ENCODE measurements around the gene THEM5.

DNA sequence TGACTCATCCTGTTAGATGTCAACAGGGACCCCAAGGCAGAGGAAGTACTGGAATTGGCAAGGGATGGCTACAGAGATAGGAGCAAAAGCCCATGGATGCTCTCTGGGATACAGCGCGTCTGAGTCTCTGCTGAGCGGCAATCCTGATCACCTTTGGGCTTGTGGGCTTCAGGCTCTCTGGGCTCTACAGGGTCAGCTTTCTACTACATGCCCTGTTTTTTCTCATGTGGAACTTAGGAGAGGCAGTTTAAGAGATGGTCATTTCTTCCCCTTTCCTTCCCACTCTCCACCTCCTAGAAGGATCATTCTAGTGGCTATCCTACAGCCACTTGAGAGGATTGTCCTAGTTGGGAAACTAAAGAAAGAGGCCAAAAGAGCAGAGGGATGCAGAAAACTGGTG, 49.6 kb downstream of the THEM5 start:
- TF ChIP-seq, protein P1, sequence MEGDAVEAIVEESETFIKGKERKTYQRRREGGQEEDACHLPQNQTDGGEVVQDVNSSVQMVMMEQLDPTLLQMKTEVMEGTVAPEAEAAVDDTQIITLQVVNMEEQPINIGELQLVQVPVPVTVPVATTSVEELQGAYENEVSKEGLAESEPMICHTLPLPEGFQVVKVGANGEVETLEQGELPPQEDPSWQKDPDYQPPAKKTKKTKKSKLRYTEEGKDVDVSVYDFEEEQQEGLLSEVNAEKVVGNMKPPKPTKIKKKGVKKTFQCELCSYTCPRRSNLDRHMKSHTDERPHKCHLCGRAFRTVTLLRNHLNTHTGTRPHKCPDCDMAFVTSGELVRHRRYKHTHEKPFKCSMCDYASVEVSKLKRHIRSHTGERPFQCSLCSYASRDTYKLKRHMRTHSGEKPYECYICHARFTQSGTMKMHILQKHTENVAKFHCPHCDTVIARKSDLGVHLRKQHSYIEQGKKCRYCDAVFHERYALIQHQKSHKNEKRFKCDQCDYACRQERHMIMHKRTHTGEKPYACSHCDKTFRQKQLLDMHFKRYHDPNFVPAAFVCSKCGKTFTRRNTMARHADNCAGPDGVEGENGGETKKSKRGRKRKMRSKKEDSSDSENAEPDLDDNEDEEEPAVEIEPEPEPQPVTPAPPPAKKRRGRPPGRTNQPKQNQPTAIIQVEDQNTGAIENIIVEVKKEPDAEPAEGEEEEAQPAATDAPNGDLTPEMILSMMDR (optimal IDR thresholded peaks at IDR 0.05 in 1 of 3, IDR thresholded peaks at IDR 0.05 in 1 of 3, conservative IDR thresholded peaks at IDR 0.05 in 1 of 3; ENCODE audit: extremely low read depth in 1 of 3, insufficient read depth in 2 of 3, low read length in 3 of 3), result no peak
- TF ChIP-seq EZH2 (IDR thresholded peaks at IDR 0.05; ENCODE audit: low read length), result no peak
